Activated naive CD8-positive, alpha-beta T cell treated with anti-CD3 and anti-CD28 coated beads, Interleukin-2, amount 10 ng/mL, durations not matched to agents 7 days and 5 days (primary cell): ENCODE measurements around the gene ABCA8. TPM values are rescaled to one million over a fixed set of nuclear protein-coding genes. Genes with fewer than 3 reads are reported as not detected.

Source experiments
- ATAC-seq: fragments of 150-1000 bp; cut with Tn5 transposase; one replicate; pipeline ENCODE4 v1.10.0; 2021; ENCODE audit warnings: low read depth, moderate library complexity
- POLR2A ChIA-PET: fragments of 350-600 bp; sonication (Branson Sonifier 250); formaldehyde crosslinking; loops from one replicate; lab custom pipeline; 2021; ENCODE audit warnings: antibody characterized with exemption; lab: Charles Lee
- DNase-seq: peaks from one replicate; pipeline ENCODE4 v3.0.0; 2021
- H3K27ac Mint-ChIP-seq: one replicate; pipeline ENCODE4 v1.8.0; 2022; ENCODE audit warnings: mild to moderate bottlenecking, mixed read lengths
- H3K27me3 Mint-ChIP-seq: one replicate; pipeline ENCODE4 v1.8.0; 2022; ENCODE audit warnings: mild to moderate bottlenecking, moderate library complexity, mixed read lengths
- H3K36me3 Mint-ChIP-seq: one replicate; pipeline ENCODE4 v1.8.0; 2021; ENCODE audit warnings: mild to moderate bottlenecking, mixed read lengths
- H3K4me1 Mint-ChIP-seq: one replicate; pipeline ENCODE4 v1.8.0; 2021; ENCODE audit warnings: mixed read lengths
- H3K4me3 Mint-ChIP-seq: one replicate; pipeline ENCODE4 v1.8.0; 2022; ENCODE audit warnings: mild to moderate bottlenecking, moderate library complexity, mixed read lengths
- H3K9me3 Mint-ChIP-seq: one replicate; pipeline ENCODE4 v1.8.0; 2021; ENCODE audit warnings: mixed read lengths
- total RNA-seq, 2 experiments: library from RNA; stranded (reverse); gene quantifications; one replicate each; pipeline ENCODE4 v1.2.3, GENCODE V29; 2021

ABCA8 gene
- total RNA-seq, 2 experiments from 2014 or later = not detected

DNA sequence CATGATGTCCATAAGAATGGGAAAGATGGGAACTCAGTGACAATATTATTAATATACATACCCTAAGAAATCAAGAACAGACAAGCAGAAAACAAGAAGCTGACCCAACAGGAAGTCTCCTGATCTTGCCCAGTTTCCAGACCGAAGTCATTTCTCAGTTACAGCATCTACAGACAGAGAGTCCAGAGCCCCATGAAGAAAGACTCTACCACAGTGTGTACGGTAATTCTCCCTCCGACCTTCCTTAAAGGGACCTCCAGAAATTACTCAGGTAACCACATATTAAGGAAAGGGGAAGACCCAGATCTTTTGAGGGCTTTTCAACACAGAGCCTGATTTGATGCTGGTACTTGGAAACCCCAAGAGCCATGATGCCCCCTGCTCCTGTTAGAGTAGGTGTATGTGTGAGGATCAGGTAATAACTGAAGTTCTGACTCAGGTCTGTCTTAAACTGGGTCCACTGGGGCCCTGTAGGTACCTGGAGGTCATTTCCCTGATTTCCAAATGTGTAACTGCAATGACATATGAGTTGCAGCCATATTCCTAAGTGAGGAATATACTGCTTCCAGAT lies 132.4 kb downstream of the ABCA8 start:
- no peaks in the 10 kb centered on the region for H3K9me3 Mint-ChIP-seq
- POLR2A ChIA-PET = no interaction called here
- H3K27ac Mint-ChIP-seq = no peak overlapping the region
- no peaks in the 10 kb centered on the region for H3K4me1 Mint-ChIP-seq
- no peaks in the 10 kb centered on the region for H3K27me3 Mint-ChIP-seq
- no peak for ATAC-seq
- H3K4me3 Mint-ChIP-seq = no peak overlapping the region
- no peaks in the 10 kb centered on the region for H3K36me3 Mint-ChIP-seq
- DNase-seq = no peak

DNA sequence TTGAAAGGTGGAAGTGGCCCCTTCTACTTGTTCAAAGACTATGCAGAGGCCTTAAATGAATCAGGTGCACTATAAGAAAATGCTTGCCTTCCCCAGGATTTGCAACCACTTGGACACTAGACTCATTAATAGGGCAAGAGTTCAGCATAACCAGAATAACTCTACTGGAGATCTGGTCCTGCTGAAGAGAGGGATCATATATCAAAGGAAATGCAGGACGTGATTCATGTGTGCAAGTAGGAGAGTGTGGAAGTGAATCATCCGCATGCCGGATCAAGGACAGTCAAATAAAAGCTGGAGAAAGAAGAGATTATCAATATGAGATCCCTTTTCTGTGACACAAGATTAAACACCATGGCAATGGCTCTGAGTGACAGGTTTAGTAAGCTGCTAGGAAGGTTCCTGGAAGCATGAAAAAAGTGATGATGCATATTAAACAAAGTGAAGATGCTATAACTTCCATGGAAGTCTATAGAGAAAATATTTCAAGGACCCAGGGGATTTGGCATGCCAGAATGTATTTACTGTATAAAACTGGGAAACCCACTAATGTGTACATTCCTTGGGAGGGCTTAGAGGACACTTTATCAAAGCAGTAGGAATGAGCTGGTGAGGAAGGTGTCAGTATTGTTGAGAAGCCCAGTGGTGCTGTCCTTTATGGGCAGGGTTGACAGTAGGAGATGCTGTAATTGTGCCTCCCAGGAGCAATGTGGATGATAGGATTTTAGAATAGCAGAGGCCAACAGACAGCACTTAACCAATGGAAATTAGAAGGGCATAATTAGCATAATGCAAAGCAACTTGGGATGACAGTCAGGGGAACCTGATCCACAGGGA lies 133.1 kb downstream of the ABCA8 start:
- no peak overlapping the region for H3K27ac Mint-ChIP-seq
- ATAC-seq (no peak), DNase-seq (no peak)
- H3K4me3 Mint-ChIP-seq = no peak overlapping the region
- no peaks in the 10 kb centered on the region for H3K4me1 Mint-ChIP-seq
- no peaks in the 10 kb centered on the region for H3K9me3 Mint-ChIP-seq
- no peaks in the 10 kb centered on the region for H3K27me3 Mint-ChIP-seq
- no peaks in the 10 kb centered on the region for H3K36me3 Mint-ChIP-seq
- POLR2A ChIA-PET = no interaction called here

DNA sequence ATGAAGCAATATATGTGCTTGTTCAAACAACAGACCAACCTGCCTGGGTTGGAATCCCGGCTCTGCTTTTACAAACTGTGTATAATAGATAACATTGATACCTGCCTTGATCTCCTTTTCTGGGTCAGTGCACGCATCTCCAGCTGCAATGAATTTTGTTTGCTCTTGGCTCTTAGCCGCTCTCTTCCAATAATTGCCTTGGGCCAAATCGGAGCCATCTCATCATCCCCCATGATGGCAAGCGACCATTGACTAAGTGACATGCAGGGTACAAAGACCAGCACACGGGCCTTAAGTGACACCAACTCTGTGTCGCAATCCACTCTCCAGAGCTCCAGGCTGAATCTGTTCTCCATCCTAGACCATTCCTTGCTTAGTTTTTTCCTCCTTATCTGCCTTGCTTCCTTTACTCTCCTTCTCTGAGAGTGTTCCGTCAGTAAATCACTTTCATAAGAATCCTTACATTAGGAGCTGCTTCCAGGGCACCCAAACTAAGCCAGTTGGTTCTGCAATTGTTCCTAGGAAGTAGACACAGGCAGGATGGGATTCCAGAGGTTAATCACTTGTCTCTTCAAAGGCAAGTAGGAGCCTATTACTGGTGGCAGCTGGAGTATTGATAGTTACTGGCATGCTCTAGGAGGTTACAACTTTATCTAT lies 134.2 kb downstream of the ABCA8 start:
- POLR2A ChIA-PET = no interaction called here
- Mint-ChIP-seq H3K4me3 (no peak overlapping the region), H3K27ac (no peak overlapping the region), H3K36me3 (no peaks in the 10 kb centered on the region), H3K27me3 (no peaks in the 10 kb centered on the region), H3K9me3 (no peaks in the 10 kb centered on the region), H3K4me1 (no peaks in the 10 kb centered on the region)
- no peak for ATAC-seq
- DNase-seq = no peak

DNA sequence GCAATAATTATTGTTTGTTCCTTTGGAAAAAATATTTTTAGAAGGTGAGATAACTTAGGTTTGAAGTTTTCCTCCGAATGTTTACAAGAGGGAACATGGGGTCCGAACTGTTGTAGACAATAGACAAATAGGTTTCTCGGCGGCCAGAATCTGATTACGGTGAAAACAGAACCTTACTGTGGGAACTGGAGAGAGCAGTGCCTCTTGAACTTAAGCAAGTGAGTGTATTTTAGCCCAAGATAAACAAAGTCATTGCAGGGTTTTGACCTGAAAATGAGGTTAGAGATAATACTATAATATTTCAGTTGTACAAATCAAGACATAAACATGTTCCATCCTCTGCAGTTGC lies 134.7 kb downstream of the ABCA8 start:
- no peaks in the 10 kb centered on the region for H3K36me3 Mint-ChIP-seq
- POLR2A ChIA-PET = no interaction called here
- no peaks in the 10 kb centered on the region for H3K4me1 Mint-ChIP-seq
- no peak for DNase-seq
- no peak overlapping the region for H3K27ac Mint-ChIP-seq
- no peak overlapping the region for H3K4me3 Mint-ChIP-seq
- no peaks in the 10 kb centered on the region for H3K27me3 Mint-ChIP-seq
- ATAC-seq = no peak
- H3K9me3 Mint-ChIP-seq = no peaks in the 10 kb centered on the region

DNA sequence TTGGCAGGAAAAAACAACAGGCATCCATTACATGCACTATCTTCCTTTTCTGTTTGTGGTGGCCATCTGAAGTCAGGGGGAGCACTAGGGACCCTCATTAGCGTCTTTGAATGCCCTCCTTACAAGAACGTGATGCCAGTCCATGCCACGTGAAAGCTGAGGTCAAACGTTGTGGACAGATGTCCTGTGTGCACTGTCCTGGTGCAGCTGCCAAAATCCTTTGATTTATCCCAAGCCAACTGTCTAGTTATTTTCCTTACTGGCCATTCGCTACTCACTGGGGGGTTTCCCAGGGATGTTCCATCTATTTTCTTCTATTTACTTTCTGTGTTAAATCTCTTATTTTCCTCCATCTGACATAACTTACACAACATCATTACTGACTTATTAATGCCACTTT lies 135.7 kb downstream of the ABCA8 start:
- no peaks in the 10 kb centered on the region for H3K27me3 Mint-ChIP-seq
- H3K4me3 Mint-ChIP-seq = no peak overlapping the region
- no peaks in the 10 kb centered on the region for H3K4me1 Mint-ChIP-seq
- H3K36me3 Mint-ChIP-seq = no peaks in the 10 kb centered on the region
- POLR2A ChIA-PET = no interaction called here
- no peak for DNase-seq
- no peak for ATAC-seq
- no peaks in the 10 kb centered on the region for H3K9me3 Mint-ChIP-seq
- H3K27ac Mint-ChIP-seq = no peak overlapping the region

Other genes starting within 250 kb of the ABCA8 start
- gene ABCA9, start 105.5 kb upstream of the ABCA8 start, total RNA-seq = under 1 TPM; 0.08 to 0.09 TPM
- under 1 TPM; 0.14 to 0.68 TPM for gene ABCA6, start 186.5 kb upstream of the ABCA8 start, total RNA-seq